CD14-positive monocyte (primary cell): ENCODE data around the gene OLIG3. TPM values are rescaled to one million over a fixed set of nuclear protein-coding genes. Genes with fewer than 3 reads are reported as not detected.

Experiments
- DNase-seq, 3 donors: peaks; one replicate each; pipeline ENCODE4 v3.0.0-alpha.2; 2011 to 2022
- H2AFZ ChIP-seq: 2 replicates; pipeline ENCODE4 v1.6.0; 2012; ENCODE audit warnings: mild to moderate bottlenecking, low read depth, low read length, inconsistent platforms; ENCODE audit not compliant: insufficient read depth, poor library complexity, severe bottlenecking
- H3K27ac ChIP-seq, 2 donors: 1 replicate in 1 of 2; 2 replicates in 1 of 2; pipeline ENCODE4 v1.5.1; 2012 to 2013; ENCODE audit warnings: low read length in 2 of 2, control low read depth in 1 of 2, inconsistent platforms in 1 of 2, low read depth in 1 of 2, mild to moderate bottlenecking in 1 of 2
- H3K27me3 ChIP-seq, 2 donors: one replicate each; pipeline versions ENCODE4 v1.6.0 to v1.6.1; 2011 to 2013; ENCODE audit warnings: low read length in 2 of 2; ENCODE audit not compliant: control insufficient read depth in 2 of 2, insufficient read depth in 2 of 2
- H3K36me3 ChIP-seq, 2 donors: replicated peaks in 1 of 2; 1 replicate in 1 of 2; 2 replicates in 1 of 2; pipeline versions ENCODE4 v1.5.1 to v1.6.1; 2012 to 2013; ENCODE audit warnings: low read length in 2 of 2, control low read depth in 1 of 2, inconsistent platforms in 1 of 2, mild to moderate bottlenecking in 1 of 2; ENCODE audit not compliant: insufficient read depth in 2 of 2, control insufficient read depth in 1 of 2
- H3K4me1 ChIP-seq, 2 donors: 1 replicate in 1 of 2; 2 replicates in 1 of 2; pipeline versions ENCODE4 v1.5.1 to v1.6.1; 2012 to 2013; ENCODE audit warnings: low read length in 2 of 2, control low read depth in 1 of 2, inconsistent platforms in 1 of 2, mild to moderate bottlenecking in 1 of 2, moderate library complexity in 1 of 2; ENCODE audit not compliant: insufficient read depth in 2 of 2, control insufficient read depth in 1 of 2
- H3K4me2 ChIP-seq: replicated peaks from 2 replicates; pipeline ENCODE3; 2012; ENCODE audit warnings: low read length, moderate library complexity, mild to moderate bottlenecking; ENCODE audit not compliant: poor library complexity, severe bottlenecking; ENCODE audit errors: extremely low read depth
- H3K4me3 ChIP-seq, 3 experiments: fragments of 200-600 bp in 1 of 3; sonication (generic) in 1 of 3; replicated peaks in 1 of 3; 1 replicate in 2 of 3; 2 replicates in 1 of 3; pipeline ENCODE4 v1.5.1; 2011 to 2013; ENCODE audit warnings: low read length in 3 of 3, mild to moderate bottlenecking in 3 of 3, control low read depth in 2 of 3, low read depth in 2 of 3, inconsistent platforms in 1 of 3, moderate library complexity in 1 of 3
- H3K79me2 ChIP-seq: 2 replicates; pipeline ENCODE4 v1.6.0; 2012; ENCODE audit warnings: mild to moderate bottlenecking, control low read depth, inconsistent platforms, low read length, moderate library complexity; ENCODE audit not compliant: insufficient read depth
- H3K9ac ChIP-seq: 2 replicates; pipeline ENCODE4 v1.6.0; 2017; ENCODE audit warnings: low read length, mild to moderate bottlenecking; ENCODE audit not compliant: insufficient read depth, poor library complexity, severe bottlenecking
- H3K9me3 ChIP-seq, 2 donors: replicated peaks in 1 of 2; 1 replicate in 1 of 2; 2 replicates in 1 of 2; pipeline versions ENCODE4 v1.5.1 to v1.6.1; 2012 to 2013; ENCODE audit warnings: low read length in 2 of 2, control low read depth in 1 of 2; ENCODE audit not compliant: control insufficient read depth in 1 of 2, insufficient read depth in 1 of 2
- H4K20me1 ChIP-seq: 2 replicates; pipeline ENCODE4 v1.6.0; 2012; ENCODE audit warnings: mild to moderate bottlenecking, low read length, control low read depth, moderate library complexity; ENCODE audit not compliant: insufficient read depth
- H3K27ac Mint-ChIP-seq, 7 donors: one replicate each; pipeline ENCODE4 v1.8.0; 2020; ENCODE audit warnings: mild to moderate bottlenecking in 7 of 7, mixed read lengths in 7 of 7, moderate library complexity in 6 of 7, inconsistent platforms in 2 of 7
- H3K27me3 Mint-ChIP-seq, 3 donors: one replicate each; pipeline ENCODE4 v1.8.0; 2021 to 2022; ENCODE audit warnings: low read depth in 3 of 3, mild to moderate bottlenecking in 3 of 3, mixed read lengths in 3 of 3, moderate library complexity in 3 of 3, inconsistent platforms in 1 of 3
- H3K36me3 Mint-ChIP-seq, 2 donors: one replicate each; pipeline ENCODE4 v1.8.0; 2020; ENCODE audit warnings: mixed read lengths in 2 of 2, inconsistent platforms in 1 of 2, mild to moderate bottlenecking in 1 of 2
- H3K4me1 Mint-ChIP-seq: one replicate; pipeline ENCODE4 v1.8.0; 2020; ENCODE audit warnings: mild to moderate bottlenecking, mixed read lengths
- H3K4me3 Mint-ChIP-seq, 2 donors: one replicate each; pipeline ENCODE4 v1.8.0; 2020; ENCODE audit warnings: mild to moderate bottlenecking in 2 of 2, mixed read lengths in 2 of 2, moderate library complexity in 1 of 2
- H3K9me3 Mint-ChIP-seq, 7 donors: one replicate each; pipeline ENCODE4 v1.8.0; 2020 to 2022; ENCODE audit warnings: mixed read lengths in 7 of 7, mild to moderate bottlenecking in 6 of 7, moderate library complexity in 6 of 7, inconsistent platforms in 2 of 7
- WGBS: methylation state at CpG from one replicate; pipeline ENCODE4 v1.1.5; 2013; ENCODE audit warnings: missing lambda C conversion rate; ENCODE audit not compliant: insufficient coverage; 5-methylcytosine and 5-hydroxymethylcytosine counted together
- intact Hi-C, 2 donors: fragments of 100-400 bp; cut with micrococcal nuclease; formaldehyde crosslinking; loops; one replicate each; pipeline versions ENCODE4 v1.15.0 to v1.15.1; 2023
- polyA plus RNA-seq, 3 donors: library from polyadenylated mRNA; depleted of rRNA in 1 of 3; unstranded in 2 of 3; stranded (reverse) in 1 of 3; fragments of 300-500 nt in 2 of 3; fragments of >200 nt in 1 of 3; fragmentation: Illumina TruSeq in 2 of 3; gene quantifications; 1 replicate in 2 of 3; 2 replicates in 1 of 3; pipeline ENCODE4 v1.2.3, GENCODE V29; 2012 to 2021
- TF ChIP-seq, protein P1 (sequence below): fragments of 200-600 bp; IDR thresholded peaks from one replicate; pipeline ENCODE4 v1.8.0; 2022; ENCODE audit warnings: antibody characterized with exemption, mild to moderate bottlenecking

Gene OLIG3
- polyA plus RNA-seq, 3 donors: not detected

DNA sequence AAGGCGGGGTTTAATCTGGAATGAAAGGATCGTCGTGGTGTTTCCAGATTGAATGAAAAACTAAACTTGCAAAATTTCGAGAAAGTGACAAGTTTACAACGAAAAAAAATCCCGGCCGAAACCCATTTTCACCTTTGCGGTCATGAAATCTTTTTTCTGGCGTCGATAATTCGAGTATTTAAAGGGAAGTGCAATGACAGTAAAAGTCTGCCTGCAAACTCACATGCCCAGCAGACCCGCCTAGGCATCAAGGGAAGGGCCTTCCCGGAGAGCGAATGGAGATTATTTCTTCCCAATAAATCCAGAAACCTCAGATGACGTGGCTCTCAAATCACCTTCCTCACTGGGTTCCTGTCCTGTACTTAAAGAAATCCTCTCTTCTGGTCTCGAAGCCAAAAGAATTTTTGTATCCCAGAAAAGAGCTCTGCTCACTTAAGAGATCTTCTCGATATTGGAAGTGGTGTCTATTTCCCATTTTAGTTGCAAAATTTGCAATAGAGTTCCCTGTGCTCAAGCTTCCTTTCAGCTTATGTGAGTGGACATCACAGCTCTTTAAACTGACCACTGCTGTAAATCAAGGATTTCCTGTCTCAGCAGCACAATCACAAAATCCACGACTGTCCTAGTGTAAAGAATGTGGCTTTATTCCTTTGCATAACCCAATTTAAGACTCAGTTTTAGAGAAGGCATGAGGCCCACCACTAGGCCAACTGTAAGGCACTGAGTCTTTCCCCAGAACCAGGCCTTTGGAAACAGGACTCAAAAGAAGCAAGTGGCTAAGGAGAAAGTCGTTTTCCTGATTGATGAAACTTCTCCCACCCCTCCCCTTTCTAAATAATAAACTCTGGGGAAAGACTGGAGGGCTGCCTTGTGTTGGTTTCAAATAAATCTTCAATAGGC is 3.9 kb downstream of the OLIG3 start:
- Mint-ChIP-seq H3K27ac (no peak overlapping the region), H3K27me3 (peaks cover 97 to 99% (median 98%) of the 10 kb centered on the region in 3 donors), H3K36me3 (peaks cover 0 to 8% of the 10 kb centered on the region in 2 donors), H3K4me3 (peak overlapping the region; percentile 64 to 91), H3K4me1 (peaks cover 36% of the 10 kb centered on the region), H3K9me3 (peaks cover 0 to 48% (median 26%) of the 10 kb centered on the region in 7 donors)
- Histone ChIP-seq H3K79me2 (no peaks in the 10 kb centered on the region), H3K9ac (no peak overlapping the region), H3K27ac (no peak overlapping the region), H3K9me3 (peaks cover 7 to 61% of the 10 kb centered on the region in 2 donors), H2AFZ (no peak overlapping the region), H3K4me2 (peak overlapping the region; percentile 38), H3K36me3 (no peaks in the 10 kb centered on the region), H4K20me1 (no peaks in the 10 kb centered on the region), H3K4me1 (peaks cover 15 to 19% of the 10 kb centered on the region in 2 donors), H3K4me3 (peak overlapping the region in 1 of 3 experiments; percentile 19), H3K27me3 (peaks cover 97 to 100% of the 10 kb centered on the region in 2 donors)
- DNase-seq: no peak
- 3% methylated on average over 10 of the region's 19 CpGs for WGBS
- TF ChIP-seq, protein P1, sequence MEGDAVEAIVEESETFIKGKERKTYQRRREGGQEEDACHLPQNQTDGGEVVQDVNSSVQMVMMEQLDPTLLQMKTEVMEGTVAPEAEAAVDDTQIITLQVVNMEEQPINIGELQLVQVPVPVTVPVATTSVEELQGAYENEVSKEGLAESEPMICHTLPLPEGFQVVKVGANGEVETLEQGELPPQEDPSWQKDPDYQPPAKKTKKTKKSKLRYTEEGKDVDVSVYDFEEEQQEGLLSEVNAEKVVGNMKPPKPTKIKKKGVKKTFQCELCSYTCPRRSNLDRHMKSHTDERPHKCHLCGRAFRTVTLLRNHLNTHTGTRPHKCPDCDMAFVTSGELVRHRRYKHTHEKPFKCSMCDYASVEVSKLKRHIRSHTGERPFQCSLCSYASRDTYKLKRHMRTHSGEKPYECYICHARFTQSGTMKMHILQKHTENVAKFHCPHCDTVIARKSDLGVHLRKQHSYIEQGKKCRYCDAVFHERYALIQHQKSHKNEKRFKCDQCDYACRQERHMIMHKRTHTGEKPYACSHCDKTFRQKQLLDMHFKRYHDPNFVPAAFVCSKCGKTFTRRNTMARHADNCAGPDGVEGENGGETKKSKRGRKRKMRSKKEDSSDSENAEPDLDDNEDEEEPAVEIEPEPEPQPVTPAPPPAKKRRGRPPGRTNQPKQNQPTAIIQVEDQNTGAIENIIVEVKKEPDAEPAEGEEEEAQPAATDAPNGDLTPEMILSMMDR: no peak
- intact Hi-C loops: no loop called here

DNA sequence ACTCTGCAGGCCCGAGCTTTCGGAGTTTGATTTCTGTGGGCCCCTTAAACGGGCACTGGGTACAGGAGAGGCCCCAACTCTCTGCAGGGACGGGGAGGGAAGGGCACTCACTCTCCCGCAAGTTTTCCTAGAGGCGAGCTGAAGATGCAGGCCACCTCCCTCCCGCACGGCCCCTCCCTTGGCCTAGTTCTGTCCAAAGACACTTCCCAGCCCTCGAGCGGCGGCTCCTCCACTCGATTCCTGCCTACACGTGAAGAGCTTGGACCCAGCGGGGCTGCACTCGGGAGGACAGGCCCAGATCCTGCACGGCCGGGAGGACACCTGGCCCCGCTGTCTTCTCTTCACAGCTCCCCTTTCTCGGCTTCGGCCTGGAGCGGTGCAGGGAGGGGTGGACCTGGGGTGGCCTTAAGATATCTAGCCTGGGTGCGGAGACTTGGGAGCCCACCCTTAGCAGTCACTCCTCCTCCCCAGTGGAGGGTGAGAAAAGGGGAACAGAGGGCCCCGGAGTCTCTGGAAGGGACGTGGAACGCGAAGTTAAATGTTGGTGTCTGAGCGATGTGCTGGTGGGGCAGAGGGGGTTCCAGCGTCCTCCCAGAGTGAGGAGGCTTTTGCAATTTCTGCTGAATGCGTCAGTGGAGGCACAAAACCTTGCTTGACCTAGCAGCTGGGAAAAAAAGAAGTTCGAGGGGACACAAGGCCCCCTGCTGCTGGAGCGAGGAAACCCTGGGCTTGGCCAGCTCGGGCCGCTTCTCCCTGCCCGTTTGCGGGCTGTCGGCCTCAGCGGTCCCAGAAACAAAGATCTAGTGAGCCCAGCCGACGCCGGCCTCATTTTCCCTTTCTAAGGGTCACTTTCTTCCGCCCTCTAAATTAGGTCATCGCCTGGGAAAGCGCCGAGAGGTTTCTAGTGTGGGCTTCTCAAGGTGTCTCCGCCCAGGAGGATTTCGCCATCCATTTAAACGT is 4.9 kb downstream of the OLIG3 start:
- TF ChIP-seq, protein P1: no peak
- no peak for DNase-seq
- peaks cover 95% of the 10 kb centered on the region in 3 donors for H3K27me3 Mint-ChIP-seq

More for the DNA sequence above, 4.9 kb downstream of the OLIG3 start:
- H3K79me2 ChIP-seq: no peaks in the 10 kb centered on the region
- no peaks in the 10 kb centered on the region for H4K20me1 ChIP-seq
- H3K4me2 ChIP-seq: peak overlapping the region; percentile 38
- peaks cover 29% of the 10 kb centered on the region for H3K4me1 Mint-ChIP-seq
- no peak overlapping the region for H3K9ac ChIP-seq
- peak overlapping the region in 1 of 3 experiments; percentile 19 for H3K4me3 ChIP-seq
- H2AFZ ChIP-seq: no peak overlapping the region
- H3K9me3 ChIP-seq: peaks cover 7 to 53% of the 10 kb centered on the region in 2 donors
- WGBS: 6% methylated on average over 36 of the region's 47 CpGs
- intact Hi-C loops: no loop called here
- no peak overlapping the region for H3K27ac Mint-ChIP-seq
- H3K4me3 Mint-ChIP-seq: peak overlapping the region; percentile 64 to 91
- no peak overlapping the region for H3K27ac ChIP-seq
- peaks cover 94 to 100% of the 10 kb centered on the region in 2 donors for H3K27me3 ChIP-seq
- H3K36me3 Mint-ChIP-seq: peaks cover 0 to 3% of the 10 kb centered on the region in 2 donors
- no peaks in the 10 kb centered on the region for H3K36me3 ChIP-seq
- peaks cover 15 to 19% of the 10 kb centered on the region in 2 donors for H3K4me1 ChIP-seq
- peaks cover 0 to 45% (median 20%) of the 10 kb centered on the region in 7 donors for H3K9me3 Mint-ChIP-seq
